RKO (cell line): ENCODE data around the gene CRELD1.
A peak's percentile ranks its signal among the peaks of the same experiment; 100 is the strongest.

Experiments
- DNase-seq: peaks from one replicate; pipeline ENCODE4 v3.0.0-alpha.2; 2016; ENCODE audit warnings: low spot score

Gene CRELD1

DNA sequence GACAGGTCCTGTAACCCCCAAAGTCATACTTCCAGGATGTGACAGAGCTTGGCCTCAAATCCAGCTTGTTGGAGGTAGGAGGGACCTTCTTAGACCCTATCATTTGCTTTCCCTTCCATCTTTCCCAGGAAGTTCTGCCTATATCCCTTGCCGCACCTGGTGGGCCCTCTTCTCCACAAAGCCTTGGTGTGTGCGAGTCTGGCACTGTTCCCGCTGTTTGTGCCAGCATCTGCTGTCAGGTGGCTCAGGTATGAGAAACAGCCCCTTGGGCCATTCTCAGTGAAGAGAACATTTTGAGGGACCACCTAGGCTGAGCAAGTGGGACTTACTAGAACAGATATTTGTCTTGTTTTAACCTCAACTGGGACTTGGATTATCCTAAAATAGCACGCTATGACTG lies 29.7 kb upstream of the CRELD1 start:
- DNase-seq = no peak

DNA sequence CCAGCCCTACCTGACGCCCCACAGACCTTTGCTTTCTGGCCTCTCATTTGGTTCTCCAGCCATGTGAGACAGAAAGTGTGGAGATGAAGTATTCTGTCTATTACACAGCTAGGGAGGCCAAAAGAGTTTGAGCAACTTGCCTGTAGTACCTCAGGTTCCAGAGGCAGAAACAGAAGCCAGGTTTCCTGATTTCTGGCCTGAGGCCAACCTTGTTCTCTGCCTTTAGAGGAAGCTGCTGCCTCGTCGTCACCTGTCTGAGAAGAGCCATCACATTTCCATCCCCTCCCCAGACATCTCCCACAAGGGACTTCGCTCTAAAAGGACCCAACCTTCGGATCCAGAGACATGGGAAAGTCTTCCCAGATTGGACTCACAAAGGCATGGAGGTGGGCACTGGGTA lies 27.2 kb upstream of the CRELD1 start:
- DNase-seq = no peak

DNA sequence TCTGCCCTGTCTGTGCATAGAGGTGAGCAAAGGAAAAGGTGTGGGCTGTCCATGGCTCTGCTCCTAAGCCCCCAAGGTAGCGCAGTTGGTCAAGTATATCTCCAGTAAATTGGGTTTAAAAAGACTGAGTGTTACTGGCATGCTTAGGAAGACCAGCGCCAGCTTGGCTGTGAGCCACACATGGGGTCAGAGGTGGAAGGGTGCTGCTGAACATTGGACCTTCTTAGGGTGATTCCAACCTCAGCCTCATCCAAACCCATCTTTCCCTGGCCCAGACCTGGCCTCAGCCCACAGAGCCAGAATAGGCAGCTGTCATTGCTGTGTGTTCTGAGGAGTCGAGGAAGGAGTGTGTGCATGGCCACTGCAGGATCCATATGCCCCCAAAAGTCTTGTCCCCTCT lies 25.3 kb upstream of the CRELD1 start:
- no peak for DNase-seq

DNA sequence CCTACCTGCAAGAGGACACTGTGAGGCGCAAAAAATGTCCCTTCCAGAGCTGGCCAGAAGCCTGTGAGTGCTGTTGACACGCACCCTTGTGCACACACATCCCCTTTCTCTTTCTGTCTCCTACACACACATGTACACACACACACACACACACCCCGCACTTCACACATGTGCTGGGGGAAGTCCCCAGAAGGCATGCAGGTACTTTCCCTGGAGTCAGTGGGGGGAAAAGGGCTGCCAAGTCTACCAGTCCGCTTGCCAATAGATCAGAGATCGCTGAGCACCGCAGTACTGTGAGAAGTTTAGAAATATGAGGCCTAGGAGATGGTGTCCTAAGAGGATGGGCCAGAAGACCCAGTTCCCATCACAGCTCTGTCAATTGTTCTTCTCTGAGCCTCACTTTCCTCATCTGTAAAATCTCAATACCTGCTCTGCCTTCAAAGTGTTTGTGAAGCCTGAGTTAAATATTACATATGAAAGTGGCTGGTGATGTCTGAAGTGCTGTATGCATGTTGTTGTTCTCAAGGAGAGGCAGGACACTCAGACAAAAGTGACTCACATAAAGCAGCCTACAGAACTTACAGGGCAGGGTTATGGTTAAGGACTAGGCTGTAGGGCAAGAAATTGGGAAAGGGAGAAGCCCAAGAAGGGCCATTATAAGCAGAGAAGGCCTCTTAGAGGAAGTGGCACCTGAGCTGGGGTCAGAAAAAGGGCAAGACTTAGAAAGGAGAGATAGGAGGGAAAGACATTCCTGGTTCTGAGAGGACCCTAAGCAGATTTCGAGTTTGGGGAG lies 24.2 kb upstream of the CRELD1 start:
- DNase-seq = no peak

DNA sequence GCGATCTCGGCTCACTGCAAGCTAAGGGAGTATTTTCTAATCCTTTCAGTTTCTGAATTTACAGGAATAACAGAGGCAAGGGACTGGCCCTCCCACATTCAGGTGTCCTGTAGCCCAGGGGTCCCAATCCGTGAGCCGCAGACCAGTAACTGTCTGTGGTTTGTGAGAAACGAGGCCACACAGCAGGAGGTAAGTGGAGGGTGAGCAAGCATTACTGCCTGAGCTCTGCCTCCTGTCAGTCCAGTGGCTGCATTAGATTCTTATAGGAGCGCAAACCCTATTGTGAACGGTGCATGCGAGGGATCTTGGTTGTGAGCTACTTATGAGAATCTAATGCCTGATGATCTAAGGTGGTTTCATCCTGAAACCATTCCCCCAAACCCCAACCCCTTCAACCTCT lies 21.8 kb upstream of the CRELD1 start:
- no peak for DNase-seq

DNA sequence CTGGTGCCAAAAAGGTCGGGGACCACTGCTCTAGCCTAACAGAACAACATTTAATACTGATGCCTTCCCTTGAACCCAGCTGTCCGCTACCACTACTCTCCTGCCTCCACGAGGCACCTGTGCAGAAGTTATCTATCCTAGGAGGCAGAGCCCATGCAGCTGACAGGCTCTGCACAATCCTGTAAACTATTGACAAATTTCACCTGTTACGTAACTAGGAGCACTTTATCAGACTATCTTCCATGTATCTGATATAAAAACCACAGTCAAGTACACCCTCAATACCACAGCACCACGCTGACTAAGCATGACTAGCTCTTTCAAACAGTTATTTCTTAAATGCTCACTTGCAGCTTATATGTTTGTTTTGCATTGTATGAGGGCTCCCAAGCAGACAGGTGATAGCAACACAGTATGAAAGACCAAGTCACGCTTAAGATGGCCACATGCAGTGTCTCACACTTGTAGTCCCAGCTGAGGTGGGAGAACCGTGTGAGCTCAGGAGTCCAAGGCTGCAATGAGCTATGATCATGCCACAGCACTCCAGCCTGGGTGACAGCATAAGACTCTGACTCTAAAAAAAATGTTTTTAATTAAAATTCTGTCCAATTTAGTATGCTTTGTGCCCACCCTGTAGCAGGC lies 21.2 kb upstream of the CRELD1 start:
- DNase-seq = peak; percentile 35

DNA sequence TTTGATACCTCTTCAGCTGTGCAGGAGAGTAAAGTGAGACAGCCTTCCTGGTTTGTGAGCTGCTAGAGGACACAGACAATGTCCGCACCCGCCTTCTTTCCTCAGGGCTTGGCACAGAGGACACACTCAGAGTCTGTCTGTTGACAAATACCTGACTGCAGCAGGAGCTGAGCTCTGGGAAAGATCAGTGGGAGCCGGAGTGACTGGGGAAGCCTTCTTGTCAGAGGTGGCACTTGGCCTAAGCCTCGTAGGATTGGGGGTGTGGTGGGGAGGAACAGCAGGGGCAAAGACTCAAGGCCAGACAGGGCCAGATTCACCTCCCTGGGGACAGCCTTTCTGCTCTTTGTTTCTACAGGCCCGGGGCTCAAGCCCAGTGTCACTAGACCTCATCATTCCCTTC lies 20.0 kb upstream of the CRELD1 start:
- no peak for DNase-seq

DNA sequence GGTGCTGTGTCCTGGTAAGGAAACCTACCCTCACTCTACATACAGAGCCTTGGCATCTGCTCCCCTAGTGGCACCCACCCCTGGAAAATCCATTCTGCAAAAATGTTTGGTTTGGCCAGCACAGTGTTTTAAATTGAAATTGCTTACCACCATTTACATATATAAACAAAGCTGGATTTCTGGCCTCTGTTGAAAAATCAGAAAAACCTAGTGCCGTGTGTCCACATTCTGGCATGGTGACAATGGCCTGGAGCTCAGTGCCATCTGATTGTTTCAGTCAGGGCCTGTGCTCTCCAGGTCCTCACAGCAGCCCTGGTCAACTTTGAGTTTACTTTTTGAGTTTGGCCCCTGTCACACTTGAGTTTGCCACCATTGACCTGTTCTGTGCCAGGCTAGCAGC lies 19.6 kb upstream of the CRELD1 start:
- DNase-seq = no peak

DNA sequence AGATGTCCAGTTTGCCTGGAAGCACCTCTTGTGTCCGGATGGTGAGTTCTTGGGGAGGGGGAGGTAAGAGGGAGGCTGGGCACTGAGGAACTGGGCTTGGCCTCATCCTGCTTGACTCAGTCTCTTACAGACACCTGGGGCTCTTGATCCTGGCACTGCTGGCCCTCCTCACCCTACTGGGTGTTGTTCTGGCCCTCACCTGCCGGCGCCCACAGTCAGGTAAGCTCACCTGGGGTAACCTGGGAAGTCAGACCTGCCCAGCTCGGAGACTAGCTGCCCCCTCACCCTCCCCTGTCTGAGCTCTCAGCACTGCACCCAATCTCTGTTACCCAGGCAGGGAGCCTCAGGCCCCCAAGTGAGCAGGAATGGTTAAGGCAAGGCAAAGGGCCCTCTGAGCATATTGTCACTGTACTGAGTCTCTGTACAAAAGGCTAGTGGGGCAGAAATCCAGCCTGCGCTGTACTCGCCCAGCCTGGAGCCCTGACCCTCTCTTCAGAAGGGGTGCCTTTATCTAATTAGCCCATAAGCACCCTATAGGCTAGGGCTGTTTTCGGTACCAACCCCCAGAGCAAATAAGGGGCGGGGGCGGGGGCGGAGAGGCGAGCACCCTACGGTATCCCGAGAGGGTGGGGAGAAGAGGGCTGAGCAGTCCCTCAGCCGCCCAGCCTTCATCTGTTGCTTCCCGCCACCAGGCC lies 18.9 kb upstream of the CRELD1 start:
- DNase-seq = peak; percentile 58

DNA sequence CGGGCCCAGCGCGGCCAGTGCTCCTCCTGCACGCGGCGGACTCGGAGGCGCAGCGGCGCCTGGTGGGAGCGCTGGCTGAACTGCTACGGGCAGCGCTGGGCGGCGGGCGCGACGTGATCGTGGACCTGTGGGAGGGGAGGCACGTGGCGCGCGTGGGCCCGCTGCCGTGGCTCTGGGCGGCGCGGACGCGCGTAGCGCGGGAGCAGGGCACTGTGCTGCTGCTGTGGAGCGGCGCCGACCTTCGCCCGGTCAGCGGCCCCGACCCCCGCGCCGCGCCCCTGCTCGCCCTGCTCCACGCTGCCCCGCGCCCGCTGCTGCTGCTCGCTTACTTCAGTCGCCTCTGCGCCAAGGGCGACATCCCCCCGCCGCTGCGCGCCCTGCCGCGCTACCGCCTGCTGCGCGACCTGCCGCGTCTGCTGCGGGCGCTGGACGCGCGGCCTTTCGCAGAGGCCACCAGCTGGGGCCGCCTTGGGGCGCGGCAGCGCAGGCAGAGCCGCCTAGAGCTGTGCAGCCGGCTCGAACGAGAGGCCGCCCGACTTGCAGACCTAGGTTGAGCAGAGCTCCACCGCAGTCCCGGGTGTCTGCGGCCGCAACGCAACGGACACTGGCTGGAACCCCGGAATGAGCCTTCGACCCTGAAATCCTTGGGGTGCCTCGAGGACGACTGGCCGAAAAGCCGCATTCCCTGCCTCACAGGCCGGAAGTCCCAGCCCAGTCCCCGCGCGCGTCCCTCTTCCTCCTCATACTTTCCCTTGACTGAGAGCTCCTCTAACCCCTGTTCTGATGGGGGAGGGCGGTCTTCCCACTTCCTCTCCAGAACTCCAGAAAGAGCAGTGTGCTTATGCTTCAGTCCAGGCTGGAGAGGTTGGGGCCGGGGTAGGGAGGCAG lies 18.1 kb upstream of the CRELD1 start:
- DNase-seq = peak; percentile 88

DNA sequence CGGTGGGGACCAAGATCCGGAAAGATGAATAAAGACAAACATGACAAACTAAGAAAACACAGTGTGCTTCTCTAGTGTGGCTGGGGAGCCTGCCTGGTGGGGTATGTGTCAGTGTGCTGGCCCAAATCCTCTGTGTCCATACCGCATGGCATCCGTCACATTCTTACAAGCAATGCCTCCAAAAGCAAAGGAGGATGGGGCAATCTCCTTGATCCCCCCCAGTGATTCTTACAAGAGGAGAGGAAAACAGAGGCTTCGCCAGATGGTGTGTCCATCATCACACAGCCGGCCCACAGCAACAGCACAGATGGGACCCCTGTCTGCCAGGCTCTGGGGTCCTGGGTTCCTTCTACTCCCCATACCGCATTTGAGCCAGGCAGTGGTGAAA lies 17.3 kb upstream of the CRELD1 start:
- DNase-seq = peak; percentile 57

DNA sequence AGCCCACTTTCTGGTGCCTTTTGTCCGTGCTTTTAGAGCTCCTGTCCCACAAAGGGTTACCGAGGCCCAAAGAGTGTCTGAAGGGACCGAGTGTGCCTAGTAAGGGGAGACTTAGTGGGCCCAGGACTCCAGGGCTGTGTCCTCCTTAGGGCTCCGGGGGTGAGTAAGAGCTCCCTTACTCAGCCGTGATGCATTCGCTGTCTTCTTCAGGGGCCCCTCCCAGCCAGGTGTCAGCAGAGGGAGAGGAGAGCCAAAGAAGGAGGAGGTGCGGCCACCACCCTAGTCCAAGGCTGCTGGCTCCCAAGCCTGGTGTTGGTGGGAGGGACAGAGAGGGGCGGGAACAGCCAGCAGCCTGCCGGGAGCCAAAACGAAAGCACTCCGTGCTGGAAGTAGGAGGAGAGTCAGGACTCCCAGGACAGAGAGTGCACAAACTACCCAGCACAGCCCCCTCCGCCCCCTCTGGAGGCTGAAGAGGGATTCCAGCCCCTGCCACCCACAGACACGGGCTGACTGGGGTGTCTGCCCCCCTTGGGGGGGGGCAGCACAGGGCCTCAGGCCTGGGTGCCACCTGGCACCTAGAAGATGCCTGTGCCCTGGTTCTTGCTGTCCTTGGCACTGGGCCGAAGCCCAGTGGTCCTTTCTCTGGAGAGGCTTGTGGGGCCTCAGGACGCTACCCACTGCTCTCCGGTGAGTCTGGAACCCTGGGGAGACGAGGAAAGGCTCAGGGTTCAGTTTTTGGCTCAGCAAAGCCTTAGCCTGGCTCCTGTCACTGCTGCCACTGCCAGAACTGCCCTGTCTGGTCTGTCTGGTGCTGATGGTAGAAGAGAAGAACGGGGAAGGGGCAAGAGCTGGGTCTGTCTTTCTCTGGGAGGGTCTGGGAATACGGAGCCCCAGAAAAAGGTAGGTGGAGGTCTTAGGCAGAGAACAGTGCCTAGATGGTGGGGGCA lies 16.6 kb upstream of the CRELD1 start, which contains the start of gene IL17RC:
Gene IL17RC, plus strand, starts transcription at position 365 of the 947 bp plus-strand sequence. Its CDS starts 218 bp downstream, at position 583.
- DNase-seq = peak; percentile 96

DNA sequence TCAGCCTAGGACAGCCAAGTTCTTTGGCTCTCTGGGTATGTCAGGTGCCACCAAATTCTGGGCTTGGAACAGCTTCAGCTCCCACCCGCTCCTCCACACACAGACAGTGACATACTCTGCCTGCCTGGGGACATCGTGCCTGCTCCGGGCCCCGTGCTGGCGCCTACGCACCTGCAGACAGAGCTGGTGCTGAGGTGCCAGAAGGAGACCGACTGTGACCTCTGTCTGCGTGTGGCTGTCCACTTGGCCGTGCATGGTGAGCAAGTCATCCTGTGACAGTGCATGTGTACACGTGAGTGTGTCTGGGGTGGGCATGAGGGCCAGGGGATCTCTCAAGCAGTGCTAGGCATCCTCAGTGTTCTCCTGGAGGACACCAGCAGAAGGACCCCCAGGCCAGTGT lies 15.8 kb upstream of the CRELD1 start:
- no peak for DNase-seq

DNA sequence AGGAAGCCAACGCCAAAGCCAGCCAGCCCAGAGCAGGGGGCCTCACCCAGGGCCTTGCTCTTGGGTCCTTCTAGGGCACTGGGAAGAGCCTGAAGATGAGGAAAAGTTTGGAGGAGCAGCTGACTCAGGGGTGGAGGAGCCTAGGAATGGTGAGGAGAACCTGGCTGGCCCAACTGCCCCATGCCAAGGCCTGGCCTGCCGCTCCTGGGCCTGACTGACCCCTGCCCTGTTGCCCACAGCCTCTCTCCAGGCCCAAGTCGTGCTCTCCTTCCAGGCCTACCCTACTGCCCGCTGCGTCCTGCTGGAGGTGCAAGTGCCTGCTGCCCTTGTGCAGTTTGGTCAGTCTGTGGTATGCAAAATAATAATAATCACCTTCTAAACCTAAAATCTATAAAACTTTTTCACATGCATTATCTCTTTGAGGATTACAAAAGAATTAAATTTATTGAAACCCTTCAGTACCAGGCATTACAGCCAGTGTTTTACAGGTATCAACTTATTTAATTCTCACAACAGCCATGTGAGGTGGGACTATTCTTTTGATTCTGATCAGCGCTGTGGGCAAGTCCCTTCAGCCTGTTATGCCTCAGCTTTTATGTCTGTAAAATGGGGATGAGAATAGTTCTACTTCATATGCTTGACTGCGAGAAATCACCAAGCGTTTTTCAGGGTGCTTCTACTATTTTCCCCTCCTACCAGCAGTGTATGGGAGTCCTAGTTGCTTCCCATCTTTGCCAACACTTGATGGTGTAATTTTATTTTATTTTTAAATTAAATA lies 15.2 kb upstream of the CRELD1 start:
- no peak for DNase-seq

DNA sequence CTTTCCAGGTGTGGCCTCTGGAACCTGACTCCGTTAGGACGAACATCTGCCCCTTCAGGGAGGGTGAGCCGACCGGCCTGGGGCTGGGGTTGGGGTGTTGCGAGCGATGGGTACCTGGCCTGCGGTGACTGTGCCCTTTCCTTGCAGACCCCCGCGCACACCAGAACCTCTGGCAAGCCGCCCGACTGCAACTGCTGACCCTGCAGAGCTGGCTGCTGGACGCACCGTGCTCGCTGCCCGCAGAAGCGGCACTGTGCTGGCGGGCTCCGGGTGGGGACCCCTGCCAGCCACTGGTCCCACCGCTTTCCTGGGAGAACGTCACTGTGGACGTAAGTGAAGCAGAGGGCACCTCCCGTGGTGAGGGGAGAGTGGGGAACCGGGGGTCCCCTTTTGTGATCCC lies 5.5 kb upstream of the CRELD1 start:
- no peak for DNase-seq

DNA sequence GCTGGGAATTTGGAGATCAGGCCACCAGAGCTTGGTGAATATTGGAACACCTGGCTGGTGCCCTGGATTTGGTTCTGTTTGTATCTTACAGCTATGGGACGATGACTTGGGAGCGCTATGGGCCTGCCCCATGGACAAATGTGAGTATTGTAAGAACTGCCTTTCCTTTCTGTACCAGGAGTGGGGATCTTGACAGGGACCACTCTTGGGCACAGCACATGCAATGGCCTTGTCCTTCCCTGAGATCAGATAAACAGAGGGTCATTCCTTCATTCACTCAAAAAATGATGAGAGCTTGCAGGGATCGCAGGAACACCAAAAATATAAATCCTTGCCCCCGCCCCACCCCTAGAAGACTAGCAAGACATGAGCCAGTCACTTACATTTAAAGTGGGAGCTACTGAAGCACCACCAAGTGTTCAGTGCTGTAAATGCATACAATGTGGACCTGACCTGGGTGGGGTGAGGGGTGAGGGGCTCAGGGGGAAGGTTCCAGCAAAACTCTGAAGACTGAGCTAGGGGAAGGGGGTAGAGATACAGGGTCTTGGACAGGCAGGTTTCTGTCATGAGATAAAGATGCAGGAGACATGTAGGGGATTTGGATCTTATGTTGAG lies 2.7 kb upstream of the CRELD1 start:
- DNase-seq = no peak

DNA sequence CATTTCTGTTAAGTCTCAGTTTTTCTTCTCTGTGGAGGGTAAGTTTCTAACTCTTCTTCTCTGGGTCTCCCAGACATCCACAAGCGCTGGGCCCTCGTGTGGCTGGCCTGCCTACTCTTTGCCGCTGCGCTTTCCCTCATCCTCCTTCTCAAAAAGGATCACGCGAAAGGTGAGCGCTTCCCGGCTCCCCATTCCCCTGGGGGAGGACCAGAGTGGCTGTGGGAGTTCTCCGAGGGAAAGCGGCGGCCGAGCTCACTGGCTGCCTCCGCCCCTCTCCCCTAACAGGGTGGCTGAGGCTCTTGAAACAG lies 1.1 kb upstream of the CRELD1 start:
- no peak for DNase-seq

DNA sequence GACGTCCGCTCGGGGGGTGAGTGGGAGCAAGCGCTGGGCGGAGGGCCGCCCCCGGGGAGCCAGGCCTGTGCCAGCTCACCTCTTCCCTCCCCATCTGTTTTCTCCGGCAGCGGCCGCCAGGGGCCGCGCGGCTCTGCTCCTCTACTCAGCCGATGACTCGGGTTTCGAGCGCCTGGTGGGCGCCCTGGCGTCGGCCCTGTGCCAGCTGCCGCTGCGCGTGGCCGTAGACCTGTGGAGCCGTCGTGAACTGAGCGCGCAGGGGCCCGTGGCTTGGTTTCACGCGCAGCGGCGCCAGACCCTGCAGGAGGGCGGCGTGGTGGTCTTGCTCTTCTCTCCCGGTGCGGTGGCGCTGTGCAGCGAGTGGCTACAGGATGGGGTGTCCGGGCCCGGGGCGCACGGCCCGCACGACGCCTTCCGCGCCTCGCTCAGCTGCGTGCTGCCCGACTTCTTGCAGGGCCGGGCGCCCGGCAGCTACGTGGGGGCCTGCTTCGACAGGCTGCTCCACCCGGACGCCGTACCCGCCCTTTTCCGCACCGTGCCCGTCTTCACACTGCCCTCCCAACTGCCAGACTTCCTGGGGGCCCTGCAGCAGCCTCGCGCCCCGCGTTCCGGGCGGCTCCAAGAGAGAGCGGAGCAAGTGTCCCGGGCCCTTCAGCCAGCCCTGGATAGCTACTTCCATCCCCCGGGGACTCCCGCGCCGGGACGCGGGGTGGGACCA lies 632 bp upstream of the CRELD1 start:
- DNase-seq = peak; percentile 95

DNA sequence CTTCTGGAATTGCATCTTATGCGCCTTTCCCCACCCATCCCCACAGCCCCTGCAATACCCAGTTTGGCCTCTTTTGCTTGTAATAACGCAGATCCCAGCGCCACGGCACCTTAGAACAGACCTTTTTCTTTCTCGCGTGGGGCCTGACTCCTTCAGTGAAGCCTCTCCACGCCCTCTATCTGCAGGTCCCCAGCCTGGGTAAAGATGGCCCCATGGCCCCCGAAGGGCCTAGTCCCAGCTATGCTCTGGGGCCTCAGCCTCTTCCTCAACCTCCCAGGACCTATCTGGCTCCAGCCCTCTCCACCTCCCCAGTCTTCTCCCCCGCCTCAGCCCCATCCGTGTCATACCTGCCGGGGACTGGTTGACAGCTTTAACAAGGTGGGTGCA lies 594 bp downstream of the CRELD1 start:
- no peak for DNase-seq
